IPS DF 6.9 (cell line): Measurements from ENCODE around the gene LNX2.
A peak's percentile ranks its signal among the peaks of the same experiment; 100 is the strongest.

ENCODE experiments used
- DNase-seq: peaks from one replicate; pipeline ENCODE4 v3.0.0-alpha.2; 2013; ENCODE audit warnings: low read depth, low spot score
- H3K27ac ChIP-seq: one replicate; pipeline ENCODE4 v1.5.1; 2013; ENCODE audit warnings: low read length, control low read depth
- H3K27me3 ChIP-seq: 2 replicates; pipeline ENCODE4 v1.6.1; 2013; ENCODE audit warnings: mild to moderate bottlenecking, low read length; ENCODE audit not compliant: control insufficient read depth, insufficient read depth
- H3K36me3 ChIP-seq: 2 replicates; pipeline ENCODE4 v1.6.1; 2013; ENCODE audit warnings: low read length; ENCODE audit not compliant: control insufficient read depth, insufficient read depth
- H3K4me1 ChIP-seq: 2 replicates; pipeline ENCODE4 v1.6.1; 2013; ENCODE audit warnings: low read length; ENCODE audit not compliant: control insufficient read depth, insufficient read depth
- H3K4me3 ChIP-seq: 2 replicates; pipeline ENCODE4 v1.5.1; 2013; ENCODE audit warnings: mild to moderate bottlenecking, low read length
- H3K9me3 ChIP-seq: 2 replicates; pipeline ENCODE4 v1.6.1; 2013; ENCODE audit warnings: low read length, inconsistent platforms; ENCODE audit not compliant: control insufficient read depth, insufficient read depth
- WGBS: extraction: QIAGEN DNeasy Blood & Tissue Kit; methylation state at CpG from one replicate; pipeline ENCODE4 v1.1.7; 2013; ENCODE audit warnings: mixed read lengths, missing lambda C conversion rate; ENCODE audit not compliant: insufficient read length, insufficient coverage; 5-methylcytosine and 5-hydroxymethylcytosine counted together

The LNX2 gene

GRCh38 chr13:27620377-27621115, at the start of gene LNX2:
Gene LNX2 (minus strand): TSS chr13:27620529. CDS start chr13:27581703, 38,826 bp downstream.
- DNase-seq = peak; percentile 83
- Histone ChIP-seq H3K4me1 (no peaks in the 10 kb centered on the region; the same call in 1 of the 2 replicates), H3K27me3 (no peaks in the 10 kb centered on the region), H3K4me3 (peak within 1 kb of the TSS; percentile 98), H3K9me3 (no peaks in the 10 kb centered on the region), H3K27ac (no peak within 1 kb of the TSS), H3K36me3 (no peaks in the 10 kb centered on the region; the same call in 1 of the 2 replicates)
- WGBS = no CpG with 5 or more reads among the region's 79 CpGs

- Histone ChIP-seq H3K4me3 (no peak overlapping the region), H3K9me3 (no peaks in the 10 kb centered on the region), H3K27me3 (no peaks in the 10 kb centered on the region), H3K36me3 (no peaks in the 10 kb centered on the region), H3K27ac (no peak overlapping the region), H3K4me1 (no peaks in the 10 kb centered on the region)
- no CpG with 5 or more reads among the region's 2 CpGs for WGBS
- DNase-seq = no peak
Observed at GRCh38 chr13:27667946-27668345, 47.6 kb upstream of the LNX2 start.

- Histone ChIP-seq H3K4me3 (no peak overlapping the region), H3K9me3 (no peaks in the 10 kb centered on the region), H3K27ac (no peak overlapping the region), H3K36me3 (no peaks in the 10 kb centered on the region), H3K4me1 (no peaks in the 10 kb centered on the region), H3K27me3 (no peaks in the 10 kb centered on the region)
- DNase-seq = no peak
- no CpG with 5 or more reads among the region's 3 CpGs for WGBS
Observed at GRCh38 chr13:27666951-27667350, 46.6 kb upstream of the LNX2 start.

GRCh38 chr13:27665761-27666160, 45.4 kb upstream of the LNX2 start:
- Histone ChIP-seq H3K36me3 (no peaks in the 10 kb centered on the region), H3K4me3 (no peak overlapping the region), H3K27me3 (no peaks in the 10 kb centered on the region), H3K4me1 (no peaks in the 10 kb centered on the region), H3K9me3 (no peaks in the 10 kb centered on the region), H3K27ac (no peak overlapping the region)
- no peak for DNase-seq
- WGBS = no CpG with 5 or more reads among the region's 19 CpGs

- Histone ChIP-seq H3K4me1 (no peaks in the 10 kb centered on the region), H3K9me3 (no peaks in the 10 kb centered on the region), H3K4me3 (no peak overlapping the region), H3K36me3 (no peaks in the 10 kb centered on the region), H3K27me3 (no peaks in the 10 kb centered on the region), H3K27ac (no peak overlapping the region)
- no peak for DNase-seq
- no CpG with 5 or more reads among the region's 3 CpGs for WGBS
Observed at GRCh38 chr13:27665333-27665732, 45.0 kb upstream of the LNX2 start.

- DNase-seq = no peak
- no peaks in the 10 kb centered on the region for H3K36me3 ChIP-seq
Observed at GRCh38 chr13:27663947-27664346, 43.6 kb upstream of the LNX2 start.

GRCh38 chr13:27662738-27663470, 42.6 kb upstream of the LNX2 start:
- H3K4me3 ChIP-seq = no peak overlapping the region
- no peaks in the 10 kb centered on the region for H3K27me3 ChIP-seq
- no peaks in the 10 kb centered on the region for H3K4me1 ChIP-seq
- no peaks in the 10 kb centered on the region for H3K9me3 ChIP-seq
- WGBS = no CpG with 5 or more reads among the region's 2 CpGs
- no peaks in the 10 kb centered on the region for H3K36me3 ChIP-seq
- H3K27ac ChIP-seq = no peak overlapping the region
- DNase-seq = no peak

More at GRCh38 chr13:27663947-27664346, 43.6 kb upstream of the LNX2 start:
- H3K4me3 ChIP-seq = no peak overlapping the region
- no peaks in the 10 kb centered on the region for H3K4me1 ChIP-seq
- H3K27me3 ChIP-seq = no peaks in the 10 kb centered on the region
- no CpG with 5 or more reads among the region's 8 CpGs for WGBS
- H3K9me3 ChIP-seq = no peaks in the 10 kb centered on the region
- H3K27ac ChIP-seq = no peak overlapping the region

GRCh38 chr13:27661017-27661416, 40.7 kb upstream of the LNX2 start:
- H3K36me3 ChIP-seq = no peaks in the 10 kb centered on the region
- DNase-seq = no peak
- no peak overlapping the region for H3K27ac ChIP-seq
- no peak overlapping the region for H3K4me3 ChIP-seq
- no peaks in the 10 kb centered on the region for H3K4me1 ChIP-seq
- no peaks in the 10 kb centered on the region for H3K27me3 ChIP-seq
- no peaks in the 10 kb centered on the region for H3K9me3 ChIP-seq

GRCh38 chr13:27660511-27660910, 40.2 kb upstream of the LNX2 start:
- Histone ChIP-seq H3K9me3 (no peaks in the 10 kb centered on the region), H3K36me3 (no peaks in the 10 kb centered on the region), H3K27me3 (no peaks in the 10 kb centered on the region), H3K27ac (no peak overlapping the region), H3K4me3 (no peak overlapping the region), H3K4me1 (no peaks in the 10 kb centered on the region)
- no CpG with 5 or more reads among the region's 6 CpGs for WGBS
- DNase-seq = no peak

- DNase-seq = no peak
- H3K4me1 ChIP-seq = no peaks in the 10 kb centered on the region
- no peaks in the 10 kb centered on the region for H3K36me3 ChIP-seq
- H3K9me3 ChIP-seq = no peaks in the 10 kb centered on the region
- no peak overlapping the region for H3K27ac ChIP-seq
- no CpG with 5 or more reads among the region's 7 CpGs for WGBS
- H3K4me3 ChIP-seq = no peak overlapping the region
- H3K27me3 ChIP-seq = no peaks in the 10 kb centered on the region
Observed at GRCh38 chr13:27659145-27659865, 39.0 kb upstream of the LNX2 start.
